Left ventricle myocardium inferior (tissue), 1 donor: ENCODE measurements around the gene UNC80. TPM values are rescaled to one million over a fixed set of nuclear protein-coding genes. Genes with fewer than 3 reads are reported as not detected.
A peak's percentile ranks its signal among the peaks of the same experiment; 100 is the strongest.

ENCODE experiments used
- DNase-seq: peaks from one replicate; pipeline ENCODE4 v3.0.0-alpha.2; 2020
- H3K27ac ChIP-seq: fragments of 200-600 bp; replicated peaks from 2 replicates; pipeline ENCODE4 v1.8.0; 2021
- H3K27me3 ChIP-seq: fragments of 200-600 bp; 2 replicates; pipeline ENCODE4 v1.8.0; 2021; ENCODE audit warnings: low read depth
- H3K36me3 ChIP-seq: fragments of 200-600 bp; 2 replicates; pipeline ENCODE4 v1.8.0; 2021
- H3K4me1 ChIP-seq: fragments of 200-600 bp; 2 replicates; pipeline ENCODE4 v1.8.0; 2021
- H3K4me3 ChIP-seq: fragments of 200-600 bp; 2 replicates; pipeline ENCODE4 v1.8.0; 2021; ENCODE audit warnings: mild to moderate bottlenecking, moderate library complexity
- H3K9me3 ChIP-seq: fragments of 200-600 bp; replicated peaks from 2 replicates; pipeline ENCODE4 v1.8.0; 2021
- CTCF ChIP-seq: fragments of 200-600 bp; IDR thresholded peaks from 2 replicates; pipeline ENCODE4 v1.8.0; 2021; ENCODE audit warnings: antibody characterized with exemption, mild to moderate bottlenecking, borderline replicate concordance
- intact Hi-C: fragments of 100-400 bp; cut with micrococcal nuclease; formaldehyde crosslinking; loops from one replicate; pipeline ENCODE4 v1.11.0; 2022
- total RNA-seq: library from RNA; stranded (reverse); fragmentation: NEBNext Ultra II Directional; extraction: Animal tissue kit (Norgen Biotek cat#: 25700); gene quantifications from one replicate; pipeline ENCODE4 v1.2.1, GENCODE V29; 2021
- donor health status: DM: no; HTN: yes; CAD: no; lungs with severe emphysema.

The UNC80 gene
- total RNA-seq, 1 donor from 2014 or later = 0.03 TPM

GRCh38 chr2:209767316-209767715, 4.3 kb upstream of the UNC80 start:
- Histone ChIP-seq H3K4me1 (peaks cover 9% of the 10 kb centered on the region), H3K27me3 (peaks cover 34% of the 10 kb centered on the region), H3K36me3 (no peaks in the 10 kb centered on the region), H3K9me3 (no peaks in the 10 kb centered on the region), H3K27ac (no peak overlapping the region), H3K4me3 (no peak overlapping the region)
- no peak for DNase-seq
- no peak for TF ChIP-seq CTCF
- intact Hi-C loops = no loop called here

- no peak for TF ChIP-seq CTCF
- H3K36me3 ChIP-seq = no peaks in the 10 kb centered on the region
- H3K27me3 ChIP-seq = peaks cover 46% of the 10 kb centered on the region
- intact Hi-C loops = no loop called here
- H3K27ac ChIP-seq = no peak overlapping the region
- peaks cover 9% of the 10 kb centered on the region for H3K4me1 ChIP-seq
- H3K4me3 ChIP-seq = no peak overlapping the region
- no peak for DNase-seq
- H3K9me3 ChIP-seq = no peaks in the 10 kb centered on the region
These were observed 3.1 kb upstream of the UNC80 start for GRCh38 chr2:209768557-209768956.

- no peak for DNase-seq
- Histone ChIP-seq H3K4me3 (peak overlapping the region; percentile 59), H3K4me1 (peaks cover 9% of the 10 kb centered on the region), H3K9me3 (no peaks in the 10 kb centered on the region), H3K27ac (no peak overlapping the region), H3K36me3 (no peaks in the 10 kb centered on the region), H3K27me3 (peaks cover 75% of the 10 kb centered on the region)
- intact Hi-C loops = no loop called here
- TF ChIP-seq CTCF = no peak
These were observed 656 bp downstream of the UNC80 start for GRCh38 chr2:209772290-209772685.

GRCh38 chr2:209773377-209773776, 1.7 kb downstream of the UNC80 start:
- no peak for TF ChIP-seq CTCF
- peaks cover 73% of the 10 kb centered on the region for H3K27me3 ChIP-seq
- H3K36me3 ChIP-seq = no peaks in the 10 kb centered on the region
- no peak for DNase-seq
- H3K9me3 ChIP-seq = no peaks in the 10 kb centered on the region
- peaks cover 9% of the 10 kb centered on the region for H3K4me1 ChIP-seq
- no peak overlapping the region for H3K27ac ChIP-seq
- no peak overlapping the region for H3K4me3 ChIP-seq
- intact Hi-C loops = no loop called here

GRCh38 chr2:209787416-209787815, 15.8 kb downstream of the UNC80 start:
- Histone ChIP-seq H3K4me3 (no peak overlapping the region), H3K9me3 (no peaks in the 10 kb centered on the region), H3K27me3 (no peaks in the 10 kb centered on the region), H3K36me3 (no peaks in the 10 kb centered on the region), H3K4me1 (no peaks in the 10 kb centered on the region), H3K27ac (no peak overlapping the region)
- no peak for DNase-seq
- TF ChIP-seq CTCF = no peak
- intact Hi-C loops = no loop called here

- Histone ChIP-seq H3K4me1 (no peaks in the 10 kb centered on the region), H3K4me3 (no peak overlapping the region), H3K27me3 (no peaks in the 10 kb centered on the region), H3K27ac (no peak overlapping the region), H3K36me3 (no peaks in the 10 kb centered on the region), H3K9me3 (no peaks in the 10 kb centered on the region)
- intact Hi-C loops = no loop called here
- no peak for TF ChIP-seq CTCF
- no peak for DNase-seq
These were observed 17.3 kb downstream of the UNC80 start for GRCh38 chr2:209788925-209789324.
